HCT116 (cell line): Measurements from ENCODE around the gene USP36. TPM values are rescaled to one million over a fixed set of nuclear protein-coding genes. Genes with fewer than 3 reads are reported as not detected.

Experiments used
- ATAC-seq: fragments of 200-7000 bp; cut with Tn5 transposase; 2 replicates; pipeline ENCODE4 v1.9.1; 2020; ENCODE audit warnings: mild to moderate bottlenecking, moderate library complexity
- BruUV-seq: library from RNA; stranded (reverse); fragments of 400-500 nt; replicated peaks from 2 replicates; lab custom pipeline; 2021; lab: Mats Ljungman, UMichigan
- CTCF ChIA-PET: fragments of 300-600 bp; sonication (Branson Sonifier 250); formaldehyde crosslinking; loops from one replicate; lab custom pipeline; 2021; ENCODE audit warnings: antibody characterized with exemption; lab: Charles Lee
- POLR2A ChIA-PET: fragments of 300-600, 350-600 bp; sonication (Branson Sonifier 250); formaldehyde crosslinking; loops from one replicate; lab custom pipeline; 2021; ENCODE audit warnings: antibody characterized with exemption; lab: Charles Lee
- RAD21 ChIA-PET, 2 experiments: fragments of 300-600 bp; sonication (Branson Sonifier 250); formaldehyde crosslinking; loops; one replicate each; lab custom pipeline; 2023; ENCODE audit warnings: low total read pairs in 2 of 2; ENCODE audit not compliant: uncharacterized antibody in 2 of 2, unreplicated experiment in 2 of 2, low non-redundant PET in 1 of 2; lab: Charles Lee
- DNase-seq: peaks from one replicate; pipeline ENCODE4 v3.0.0-alpha.2; 2010; ENCODE audit warnings: low read depth, low spot score
- H2AFZ ChIP-seq: fragments of 200-600 bp; shearing (Covaris generic), sonication (generic); 2 replicates; pipeline ENCODE4 v1.6.1; 2017; ENCODE audit warnings: low read depth, mixed run types, mixed read lengths, antibody characterized with exemption, low read length; ENCODE audit not compliant: poor library complexity, severe bottlenecking
- H3K27ac ChIP-seq: 2 replicates; pipeline ENCODE4 v1.5.1; 2012; ENCODE audit warnings: low read depth, low read length
- H3K27me3 ChIP-seq: fragments of 200-600 bp; sonication (generic); 2 replicates; pipeline ENCODE4 v1.6.1; 2016; ENCODE audit warnings: mixed run types, low read length, mixed read lengths; ENCODE audit not compliant: insufficient read depth
- H3K36me3 ChIP-seq, 2 experiments: fragments of 200-500 bp in 1 of 2; fragments of 200-600 bp in 1 of 2; sonication (Bioruptor generic) in 1 of 2; sonication (generic) in 1 of 2; 2 replicates each; pipeline versions ENCODE4 v1.5.1 to v1.6.1; 2014 to 2016; ENCODE audit warnings: low read length in 2 of 2, inconsistent platforms in 1 of 2, mixed read lengths in 1 of 2, mixed run types in 1 of 2; ENCODE audit not compliant: insufficient read depth in 2 of 2, control insufficient read depth in 1 of 2
- H3K4me1 ChIP-seq, 2 experiments: fragments of 200-600 bp in 1 of 2; sonication (generic) in 1 of 2; 2 replicates each; pipeline versions ENCODE4 v1.5.1 to v1.6.1; 2012 to 2017; ENCODE audit warnings: low read length in 2 of 2, inconsistent platforms in 1 of 2, mild to moderate bottlenecking in 1 of 2, mixed read lengths in 1 of 2, mixed run types in 1 of 2, moderate library complexity in 1 of 2; ENCODE audit not compliant: insufficient read depth in 2 of 2, control insufficient read depth in 1 of 2
- H3K4me2 ChIP-seq: fragments of 200-600 bp; sonication (generic); 2 replicates; pipeline ENCODE4 v1.6.1; 2017; ENCODE audit warnings: mixed run types, low read length, mixed read lengths
- H3K4me3 ChIP-seq, 2 experiments: fragments of 200-600 bp in 1 of 2; sonication (generic) in 1 of 2; replicated peaks in 1 of 2; 2 replicates each; pipeline ENCODE4 v1.5.1; 2011 to 2016; ENCODE audit warnings: low read length in 2 of 2, control low read depth in 1 of 2, low read depth in 1 of 2, mild to moderate bottlenecking in 1 of 2, mixed read lengths in 1 of 2, mixed run types in 1 of 2
- H3K79me2 ChIP-seq: fragments of 200-600 bp; sonication (generic); 2 replicates; pipeline ENCODE4 v1.6.1; 2017; ENCODE audit warnings: mild to moderate bottlenecking, mixed run types, low read length, moderate library complexity, mixed read lengths; ENCODE audit not compliant: insufficient read depth
- H3K9ac ChIP-seq: fragments of 200-600 bp; sonication (generic); 2 replicates; pipeline ENCODE4 v1.6.1; 2016; ENCODE audit warnings: low read length, mixed read lengths
- H3K9me2 ChIP-seq: fragments of 200-600 bp; sonication (generic), shearing (Covaris generic); 2 replicates; pipeline ENCODE4 v1.6.1; 2017; ENCODE audit warnings: mixed run types, mild to moderate bottlenecking, moderate library complexity; ENCODE audit not compliant: insufficient read depth
- H3K9me3 ChIP-seq, 2 experiments: fragments of 200-500 bp in 1 of 2; fragments of 200-600 bp in 1 of 2; sonication (Bioruptor generic) in 1 of 2; sonication (generic) in 1 of 2; 2 replicates each; pipeline ENCODE4 v1.6.1; 2014 to 2017; ENCODE audit warnings: low read length in 2 of 2, mixed read lengths in 2 of 2, inconsistent platforms in 1 of 2, low read depth in 1 of 2, mild to moderate bottlenecking in 1 of 2, mixed run types in 1 of 2, moderate library complexity in 1 of 2; ENCODE audit not compliant: control insufficient read depth in 1 of 2, insufficient read depth in 1 of 2
- H4K20me1 ChIP-seq: fragments of 200-600 bp; sonication (generic), shearing (Covaris generic); 2 replicates; pipeline ENCODE4 v1.6.1; 2017; ENCODE audit warnings: mixed run types, mild to moderate bottlenecking, moderate library complexity; ENCODE audit not compliant: insufficient read depth
- CBX3 ChIP-seq: IDR thresholded peaks from 2 replicates; pipeline ENCODE4 v1.6.1; 2012; ENCODE audit warnings: low read depth
- CEBPB ChIP-seq: IDR thresholded peaks from 2 replicates; pipeline ENCODE4 v1.6.1; 2012; ENCODE audit warnings: low read depth
- EGR1 ChIP-seq: IDR thresholded peaks from 2 replicates; pipeline ENCODE4 v1.6.1; 2012; ENCODE audit warnings: low read depth
- EZH2 ChIP-seq: fragments of 200-600 bp; sonication (generic); IDR thresholded peaks from 2 replicates; pipeline ENCODE4 v1.6.1; 2017; ENCODE audit warnings: antibody characterized with exemption, mixed run types
- EZH2phosphoT487 ChIP-seq: fragments of 200-600 bp; IDR thresholded peaks from 2 replicates; pipeline ENCODE4 v1.6.1; 2018; ENCODE audit warnings: antibody characterized with exemption, borderline replicate concordance
- FOSL1 ChIP-seq: IDR thresholded peaks from 2 replicates; pipeline ENCODE4 v1.6.1; 2012; ENCODE audit warnings: low read depth
- JUND ChIP-seq: IDR thresholded peaks from 2 replicates; pipeline ENCODE4 v1.6.1; 2012
- POLR2A ChIP-seq: IDR thresholded peaks from 2 replicates; pipeline ENCODE4 v1.7.0; 2011; ENCODE audit warnings: borderline replicate concordance; ENCODE audit not compliant: insufficient read depth, insufficient read length; ENCODE audit errors: extremely low read depth
- POLR2AphosphoS5 ChIP-seq: IDR thresholded peaks from 2 replicates; pipeline ENCODE4 v1.6.1; 2011; ENCODE audit warnings: mild to moderate bottlenecking, low read depth, low read length, moderate library complexity
- RAD21 ChIP-seq: IDR thresholded peaks from 2 replicates; pipeline ENCODE4 v1.6.1; 2012; ENCODE audit warnings: low read depth, mild to moderate bottlenecking
- SIN3A ChIP-seq: IDR thresholded peaks from 2 replicates; pipeline ENCODE4 v1.6.1; 2012; ENCODE audit warnings: low read depth
- SP1 ChIP-seq: IDR thresholded peaks from 2 replicates; pipeline ENCODE4 v1.6.1; 2012; ENCODE audit warnings: low read depth
- TCF7L2 ChIP-seq: IDR thresholded peaks from 2 replicates; pipeline ENCODE4 v1.7.0; 2011; ENCODE audit warnings: borderline replicate concordance, inconsistent platforms; ENCODE audit not compliant: insufficient read depth, insufficient read length; ENCODE audit errors: extremely low read depth
- YY1 ChIP-seq: IDR thresholded peaks from 2 replicates; pipeline ENCODE4 v1.6.1; 2011; ENCODE audit warnings: low read length, low read depth, moderate library complexity, mild to moderate bottlenecking; ENCODE audit not compliant: insufficient replicate concordance; ENCODE audit errors: extremely low read depth
- ZFX ChIP-seq: fragments of 450-650 bp; IDR thresholded peaks from 2 replicates; pipeline ENCODE4 v1.6.1; 2017
- ZNF274 ChIP-seq: fragments of 200-500 bp; sonication (Bioruptor generic); IDR thresholded peaks from 2 replicates; pipeline ENCODE4 v1.6.1; 2014; ENCODE audit warnings: mild to moderate bottlenecking, low read depth, low read length, inconsistent platforms
- intact Hi-C: fragments of 100-400 bp; cut with micrococcal nuclease; formaldehyde crosslinking; loops from 2 replicates; pipeline ENCODE4 v1.10.0; 2022
- total RNA-seq: library from RNA; stranded (reverse); gene quantifications from one replicate; pipeline ENCODE4 v1.2.1, GENCODE V29; 2021; ENCODE audit not compliant: unreplicated experiment
- TF ChIP-seq, protein P1 (sequence below), 3 experiments: fragments of 200-600 bp in 1 of 3; sonication (generic) in 1 of 3; IDR thresholded peaks in 2 of 3; conservative IDR thresholded peaks in 1 of 3; 2 replicates each; pipeline ENCODE4 v1.5.1; 2012 to 2017; ENCODE audit warnings: low read depth in 2 of 3, low read length in 2 of 3, antibody characterized with exemption in 1 of 3, borderline replicate concordance in 1 of 3, control low read depth in 1 of 3, mild to moderate bottlenecking in 1 of 3, mixed read lengths in 1 of 3, mixed run types in 1 of 3, moderate library complexity in 1 of 3; ENCODE audit not compliant: insufficient read depth in 1 of 3
- TF ChIP-seq, protein P2 (sequence below): IDR thresholded peaks from 2 replicates; pipeline ENCODE4 v1.6.1; 2012
- TF ChIP-seq, protein P3 (sequence below): IDR thresholded peaks from 2 replicates; pipeline ENCODE4 v1.6.1; 2011; ENCODE audit warnings: mild to moderate bottlenecking, low read length, moderate library complexity; ENCODE audit not compliant: insufficient replicate concordance; ENCODE audit errors: extremely low read depth

USP36 gene
- total RNA-seq, 1 experiment from 2014 or later = 104 TPM

- peak overlapping the region in 1 of 2 experiments; percentile 37; a peak in 2 of 4 replicates for H3K4me3 ChIP-seq
- H3K27ac ChIP-seq = peak overlapping the region; percentile 71
- TF ChIP-seq ZNF274 (no peak), EGR1 (no peak), EZH2phosphoT487 (no peak), YY1 (peak; percentile 84), JUND (peak; percentile 93), ZFX (no peak), POLR2A (peak; percentile 25), CEBPB (no peak; the same call in 1 of the 2 replicates), TCF7L2 (no peak), EZH2 (no peak), CBX3 (peak; percentile 82; the same call in 1 of the 2 replicates), POLR2AphosphoS5 (peak; percentile 76), SP1 (peak; percentile 80), RAD21 (no peak), FOSL1 (peak; percentile 95), SIN3A (peak; percentile 88)
- TF ChIP-seq, protein P1, sequence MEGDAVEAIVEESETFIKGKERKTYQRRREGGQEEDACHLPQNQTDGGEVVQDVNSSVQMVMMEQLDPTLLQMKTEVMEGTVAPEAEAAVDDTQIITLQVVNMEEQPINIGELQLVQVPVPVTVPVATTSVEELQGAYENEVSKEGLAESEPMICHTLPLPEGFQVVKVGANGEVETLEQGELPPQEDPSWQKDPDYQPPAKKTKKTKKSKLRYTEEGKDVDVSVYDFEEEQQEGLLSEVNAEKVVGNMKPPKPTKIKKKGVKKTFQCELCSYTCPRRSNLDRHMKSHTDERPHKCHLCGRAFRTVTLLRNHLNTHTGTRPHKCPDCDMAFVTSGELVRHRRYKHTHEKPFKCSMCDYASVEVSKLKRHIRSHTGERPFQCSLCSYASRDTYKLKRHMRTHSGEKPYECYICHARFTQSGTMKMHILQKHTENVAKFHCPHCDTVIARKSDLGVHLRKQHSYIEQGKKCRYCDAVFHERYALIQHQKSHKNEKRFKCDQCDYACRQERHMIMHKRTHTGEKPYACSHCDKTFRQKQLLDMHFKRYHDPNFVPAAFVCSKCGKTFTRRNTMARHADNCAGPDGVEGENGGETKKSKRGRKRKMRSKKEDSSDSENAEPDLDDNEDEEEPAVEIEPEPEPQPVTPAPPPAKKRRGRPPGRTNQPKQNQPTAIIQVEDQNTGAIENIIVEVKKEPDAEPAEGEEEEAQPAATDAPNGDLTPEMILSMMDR (IDR thresholded peaks at IDR 0.05 in 2 of 3, conservative IDR thresholded peaks at IDR 0.05 in 1 of 3; ENCODE audit: borderline replicate concordance in 1 of 3, insufficient read depth in 1 of 3, low read depth in 2 of 3, low read length in 2 of 3) = no peak
- TF ChIP-seq, protein P2, sequence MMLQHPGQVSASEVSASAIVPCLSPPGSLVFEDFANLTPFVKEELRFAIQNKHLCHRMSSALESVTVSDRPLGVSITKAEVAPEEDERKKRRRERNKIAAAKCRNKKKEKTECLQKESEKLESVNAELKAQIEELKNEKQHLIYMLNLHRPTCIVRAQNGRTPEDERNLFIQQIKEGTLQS = no peak
- TF ChIP-seq, protein P3, sequence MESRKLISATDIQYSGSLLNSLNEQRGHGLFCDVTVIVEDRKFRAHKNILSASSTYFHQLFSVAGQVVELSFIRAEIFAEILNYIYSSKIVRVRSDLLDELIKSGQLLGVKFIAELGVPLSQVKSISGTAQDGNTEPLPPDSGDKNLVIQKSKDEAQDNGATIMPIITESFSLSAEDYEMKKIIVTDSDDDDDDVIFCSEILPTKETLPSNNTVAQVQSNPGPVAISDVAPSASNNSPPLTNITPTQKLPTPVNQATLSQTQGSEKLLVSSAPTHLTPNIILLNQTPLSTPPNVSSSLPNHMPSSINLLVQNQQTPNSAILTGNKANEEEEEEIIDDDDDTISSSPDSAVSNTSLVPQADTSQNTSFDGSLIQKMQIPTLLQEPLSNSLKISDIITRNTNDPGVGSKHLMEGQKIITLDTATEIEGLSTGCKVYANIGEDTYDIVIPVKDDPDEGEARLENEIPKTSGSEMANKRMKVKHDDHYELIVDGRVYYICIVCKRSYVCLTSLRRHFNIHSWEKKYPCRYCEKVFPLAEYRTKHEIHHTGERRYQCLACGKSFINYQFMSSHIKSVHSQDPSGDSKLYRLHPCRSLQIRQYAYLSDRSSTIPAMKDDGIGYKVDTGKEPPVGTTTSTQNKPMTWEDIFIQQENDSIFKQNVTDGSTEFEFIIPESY = no peak
Measured at GRCh38 chr17:78862073-78863023, 21.7 kb upstream of the USP36 start.

More at GRCh38 chr17:78862073-78863023, 21.7 kb upstream of the USP36 start:
- intact Hi-C loops = no loop called here
- peak; percentile 91 for ATAC-seq
- H3K79me2 ChIP-seq = no peaks in the 10 kb centered on the region; the same call in 1 of the 2 replicates
- no peaks in the 10 kb centered on the region for H3K36me3 ChIP-seq
- POLR2A ChIA-PET = interaction anchor here (0.9 to 1.3 kb wide), 5 partner anchors 8 to 117 kb away, joined by 3 to 4 read pairs (median 3); partner anchors contain the start of gene LGALS3BP
- H3K4me2 ChIP-seq = peak overlapping the region; percentile 71
- no peaks in the 10 kb centered on the region for H4K20me1 ChIP-seq
- H3K4me1 ChIP-seq = peaks cover 20 to 32% of the 10 kb centered on the region in 2 experiments
- TSS peak; percentile 92 for BruUV-seq
- DNase-seq = peak; percentile 92
- H3K9me3 ChIP-seq = no peaks in the 10 kb centered on the region
- H3K9me2 ChIP-seq = no peaks in the 10 kb centered on the region
- peak overlapping the region; percentile 64 for H3K9ac ChIP-seq
- H2AFZ ChIP-seq = peak overlapping the region; percentile 24
- RAD21 ChIA-PET = no interaction called here
- CTCF ChIA-PET = interaction anchor here (1.3 to 2.9 kb wide), 3 partner anchors 21 to 112 kb away, joined by 3 to 11 read pairs (median 3); no protein-coding TSS in a partner anchor
- H3K27me3 ChIP-seq = no peaks in the 10 kb centered on the region
